ENCODE data around the gene YPEL2. TPM values are rescaled to one million over a fixed set of nuclear protein-coding genes. Genes with fewer than 3 reads are reported as not detected.

Gene YPEL2
- total RNA-seq, 1 experiment from 2014 or later: 1.1 TPM

DNA sequence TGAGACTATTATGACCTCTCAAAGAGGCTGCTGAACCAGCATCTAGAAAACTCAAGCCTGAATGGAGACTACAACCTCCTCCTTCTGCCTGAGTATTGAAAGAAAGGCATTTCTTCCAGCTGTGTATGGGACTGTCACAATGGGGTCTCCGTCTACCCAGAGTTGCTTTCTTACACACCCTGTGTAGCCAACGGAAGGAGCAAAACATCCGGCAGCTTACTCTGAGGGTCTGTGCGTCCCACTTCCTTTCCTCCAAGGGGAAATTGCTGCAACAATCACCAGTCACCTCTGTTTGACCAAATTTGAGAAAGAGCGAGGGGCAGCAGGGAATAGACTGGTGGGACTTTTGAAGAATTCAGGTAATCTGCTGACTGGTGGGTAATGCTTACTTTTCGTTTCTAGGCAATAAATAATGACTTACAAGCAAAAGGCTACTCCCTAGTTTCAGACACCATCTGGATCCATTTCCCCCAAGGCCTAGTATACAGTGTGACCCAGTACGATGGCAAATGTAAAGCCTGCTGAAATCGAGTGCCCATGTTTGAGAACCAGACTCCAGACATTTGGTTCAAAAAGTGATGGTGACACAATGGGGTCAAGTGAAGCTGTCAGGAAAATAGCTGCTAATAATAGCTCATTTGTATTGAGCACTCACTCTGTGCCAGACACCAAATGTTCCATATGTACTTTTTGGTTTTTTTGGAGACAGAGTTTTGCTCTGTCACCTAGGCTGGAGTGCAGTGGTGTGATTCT is 81.7 kb downstream of the YPEL2 start:
- no peak overlapping the region for H3K4me3 ChIP-seq (ENCODE audit: low read depth in 2 of 2, low read length in 2 of 2)
- POLR2A ChIA-PET: no interaction called here
- DNase-seq (ENCODE audit: low read depth, low spot score) (no peak), ATAC-seq (no peak)
- in situ Hi-C loops (cut with HindIII; ENCODE audit: low pct_unique_long_range_greater_than_20kb, low sequenced_read_pairs): no loop called here
- no peaks in the 10 kb centered on the region for H3K4me1 ChIP-seq (ENCODE audit: control insufficient read depth, insufficient read depth, low read length)
- H3K27ac ChIP-seq (ENCODE audit: low read length): no peak overlapping the region
- CTCF ChIA-PET: interaction anchor here (0.6 kb wide), 1 partner anchor 454 kb away, joined by 4 read pairs; no protein-coding TSS in a partner anchor
- H3K36me3 ChIP-seq (ENCODE audit: control insufficient read depth, insufficient read depth, low read length): no peaks in the 10 kb centered on the region
- no peaks in the 10 kb centered on the region for H3K27me3 ChIP-seq (ENCODE audit: control insufficient read depth, insufficient read depth, low read length)
- TF ChIP-seq TCF7L2 (IDR thresholded peaks at IDR 0.05; ENCODE audit: low read depth, low read length): no peak
- TF ChIP-seq, protein P1, sequence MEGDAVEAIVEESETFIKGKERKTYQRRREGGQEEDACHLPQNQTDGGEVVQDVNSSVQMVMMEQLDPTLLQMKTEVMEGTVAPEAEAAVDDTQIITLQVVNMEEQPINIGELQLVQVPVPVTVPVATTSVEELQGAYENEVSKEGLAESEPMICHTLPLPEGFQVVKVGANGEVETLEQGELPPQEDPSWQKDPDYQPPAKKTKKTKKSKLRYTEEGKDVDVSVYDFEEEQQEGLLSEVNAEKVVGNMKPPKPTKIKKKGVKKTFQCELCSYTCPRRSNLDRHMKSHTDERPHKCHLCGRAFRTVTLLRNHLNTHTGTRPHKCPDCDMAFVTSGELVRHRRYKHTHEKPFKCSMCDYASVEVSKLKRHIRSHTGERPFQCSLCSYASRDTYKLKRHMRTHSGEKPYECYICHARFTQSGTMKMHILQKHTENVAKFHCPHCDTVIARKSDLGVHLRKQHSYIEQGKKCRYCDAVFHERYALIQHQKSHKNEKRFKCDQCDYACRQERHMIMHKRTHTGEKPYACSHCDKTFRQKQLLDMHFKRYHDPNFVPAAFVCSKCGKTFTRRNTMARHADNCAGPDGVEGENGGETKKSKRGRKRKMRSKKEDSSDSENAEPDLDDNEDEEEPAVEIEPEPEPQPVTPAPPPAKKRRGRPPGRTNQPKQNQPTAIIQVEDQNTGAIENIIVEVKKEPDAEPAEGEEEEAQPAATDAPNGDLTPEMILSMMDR (IDR thresholded peaks at IDR 0.05): no peak
- no peak for TF ChIP-seq POLR2AphosphoS5 (IDR thresholded peaks at IDR 0.05; ENCODE audit: low read depth, low read length)
- no peak for TF ChIP-seq SIN3A (IDR thresholded peaks at IDR 0.05; ENCODE audit: borderline replicate concordance, insufficient read depth, low read depth, low read length)
- TF ChIP-seq, protein P2, sequence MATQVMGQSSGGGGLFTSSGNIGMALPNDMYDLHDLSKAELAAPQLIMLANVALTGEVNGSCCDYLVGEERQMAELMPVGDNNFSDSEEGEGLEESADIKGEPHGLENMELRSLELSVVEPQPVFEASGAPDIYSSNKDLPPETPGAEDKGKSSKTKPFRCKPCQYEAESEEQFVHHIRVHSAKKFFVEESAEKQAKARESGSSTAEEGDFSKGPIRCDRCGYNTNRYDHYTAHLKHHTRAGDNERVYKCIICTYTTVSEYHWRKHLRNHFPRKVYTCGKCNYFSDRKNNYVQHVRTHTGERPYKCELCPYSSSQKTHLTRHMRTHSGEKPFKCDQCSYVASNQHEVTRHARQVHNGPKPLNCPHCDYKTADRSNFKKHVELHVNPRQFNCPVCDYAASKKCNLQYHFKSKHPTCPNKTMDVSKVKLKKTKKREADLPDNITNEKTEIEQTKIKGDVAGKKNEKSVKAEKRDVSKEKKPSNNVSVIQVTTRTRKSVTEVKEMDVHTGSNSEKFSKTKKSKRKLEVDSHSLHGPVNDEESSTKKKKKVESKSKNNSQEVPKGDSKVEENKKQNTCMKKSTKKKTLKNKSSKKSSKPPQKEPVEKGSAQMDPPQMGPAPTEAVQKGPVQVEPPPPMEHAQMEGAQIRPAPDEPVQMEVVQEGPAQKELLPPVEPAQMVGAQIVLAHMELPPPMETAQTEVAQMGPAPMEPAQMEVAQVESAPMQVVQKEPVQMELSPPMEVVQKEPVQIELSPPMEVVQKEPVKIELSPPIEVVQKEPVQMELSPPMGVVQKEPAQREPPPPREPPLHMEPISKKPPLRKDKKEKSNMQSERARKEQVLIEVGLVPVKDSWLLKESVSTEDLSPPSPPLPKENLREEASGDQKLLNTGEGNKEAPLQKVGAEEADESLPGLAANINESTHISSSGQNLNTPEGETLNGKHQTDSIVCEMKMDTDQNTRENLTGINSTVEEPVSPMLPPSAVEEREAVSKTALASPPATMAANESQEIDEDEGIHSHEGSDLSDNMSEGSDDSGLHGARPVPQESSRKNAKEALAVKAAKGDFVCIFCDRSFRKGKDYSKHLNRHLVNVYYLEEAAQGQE (IDR thresholded peaks at IDR 0.05; ENCODE audit: insufficient read depth in 1 of 2, low read depth in 2 of 2, low read length in 1 of 2): no peak
- intact Hi-C loops (cut with micrococcal nuclease; ENCODE audit: unreplicated experiment): no loop called here
- no TSS peak for BruUV-seq (replicated peaks)
- no peaks in the 10 kb centered on the region; the same call in 1 of the 2 replicates for H3K9me3 ChIP-seq (ENCODE audit: control insufficient read depth, insufficient read depth, low read depth, low read length)

DNA sequence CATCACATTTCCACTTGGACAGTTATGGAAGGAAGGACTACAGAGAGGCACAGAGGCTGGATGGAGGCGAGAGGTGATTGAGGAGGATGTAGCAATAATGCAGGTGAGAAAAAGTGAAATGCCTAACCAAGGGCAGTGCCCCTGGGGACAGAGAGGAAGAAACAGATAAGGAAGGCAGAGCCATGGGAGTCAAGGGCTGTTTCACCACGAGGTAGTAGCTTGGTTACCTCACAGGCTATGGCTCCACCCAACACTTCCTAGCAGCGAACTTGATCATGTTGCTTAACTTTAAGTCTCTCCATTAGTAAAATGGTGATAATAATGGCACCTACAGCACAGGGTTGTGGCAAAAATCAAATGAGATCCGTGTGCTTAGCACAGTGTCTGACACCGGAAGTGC is 83.9 kb downstream of the YPEL2 start:
- no TSS peak for BruUV-seq (replicated peaks)
- ATAC-seq (no peak), DNase-seq (ENCODE audit: low read depth, low spot score) (no peak)
- intact Hi-C loops (cut with micrococcal nuclease; ENCODE audit: unreplicated experiment): no loop called here
- ChIA-PET CTCF (interaction anchor here (0.6 kb wide), 1 partner anchor 107 kb away, joined by 6 read pairs; no protein-coding TSS in a partner anchor), POLR2A (no interaction called here)
- H3K4me3 ChIP-seq (ENCODE audit: low read depth in 2 of 2, low read length in 2 of 2): no peak overlapping the region
- TF ChIP-seq TCF7L2 (IDR thresholded peaks at IDR 0.05; ENCODE audit: low read depth, low read length) (no peak), SIN3A (IDR thresholded peaks at IDR 0.05; ENCODE audit: borderline replicate concordance, insufficient read depth, low read depth, low read length) (no peak)
- no peaks in the 10 kb centered on the region for H3K4me1 ChIP-seq (ENCODE audit: control insufficient read depth, insufficient read depth, low read length)
- no peaks in the 10 kb centered on the region for H3K36me3 ChIP-seq (ENCODE audit: control insufficient read depth, insufficient read depth, low read length)
- H3K27ac ChIP-seq (ENCODE audit: low read length): no peak overlapping the region
- no peaks in the 10 kb centered on the region for H3K9me3 ChIP-seq (ENCODE audit: control insufficient read depth, insufficient read depth, low read depth, low read length)
- in situ Hi-C loops (cut with HindIII; ENCODE audit: low pct_unique_long_range_greater_than_20kb, low sequenced_read_pairs): no loop called here
- H3K27me3 ChIP-seq (ENCODE audit: control insufficient read depth, insufficient read depth, low read length): no peaks in the 10 kb centered on the region

DNA sequence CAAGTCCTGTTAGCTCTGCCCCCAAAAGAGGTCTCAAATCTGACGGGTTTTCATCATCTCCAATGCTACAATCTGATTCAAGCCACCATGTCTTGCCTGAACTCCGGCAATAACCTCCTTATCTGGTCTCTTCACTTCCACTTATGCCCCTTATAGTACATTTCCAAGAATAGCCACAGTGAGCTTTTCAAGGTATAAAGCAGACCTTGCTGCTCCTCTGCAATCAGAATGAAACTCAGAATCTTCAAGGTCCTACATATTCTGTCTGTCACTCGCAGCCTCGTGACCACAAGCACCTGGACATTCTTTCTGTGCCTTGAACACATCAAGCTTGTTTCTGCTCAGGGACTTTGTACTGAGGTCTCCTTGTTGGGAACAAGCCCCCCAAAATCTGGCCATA is 84.7 kb downstream of the YPEL2 start:
- Histone ChIP-seq H3K27ac (ENCODE audit: low read length) (no peak overlapping the region), H3K4me1 (ENCODE audit: control insufficient read depth, insufficient read depth, low read length) (no peaks in the 10 kb centered on the region), H3K4me3 (ENCODE audit: low read depth in 2 of 2, low read length in 2 of 2) (no peak overlapping the region), H3K27me3 (ENCODE audit: control insufficient read depth, insufficient read depth, low read length) (no peaks in the 10 kb centered on the region), H3K9me3 (ENCODE audit: control insufficient read depth, insufficient read depth, low read depth, low read length) (no peaks in the 10 kb centered on the region), H3K36me3 (ENCODE audit: control insufficient read depth, insufficient read depth, low read length) (no peaks in the 10 kb centered on the region)
- no TSS peak for BruUV-seq (replicated peaks)
- in situ Hi-C loops (cut with HindIII; ENCODE audit: low pct_unique_long_range_greater_than_20kb, low sequenced_read_pairs): no loop called here
- no peak for DNase-seq (ENCODE audit: low read depth, low spot score)
- POLR2A ChIA-PET: no interaction called here
- TF ChIP-seq TCF7L2 (IDR thresholded peaks at IDR 0.05; ENCODE audit: low read depth, low read length): no peak
- TF ChIP-seq, protein P1 (IDR thresholded peaks at IDR 0.05): no peak
- TF ChIP-seq, protein P2 (IDR thresholded peaks at IDR 0.05; ENCODE audit: insufficient read depth in 1 of 2, low read depth in 2 of 2, low read length in 1 of 2): no peak
- TF ChIP-seq POLR2AphosphoS5 (IDR thresholded peaks at IDR 0.05; ENCODE audit: low read depth, low read length): no peak
- ATAC-seq: no peak
- intact Hi-C loops (cut with micrococcal nuclease; ENCODE audit: unreplicated experiment): no loop called here
- CTCF ChIA-PET: interaction anchor here (0.6 kb wide), 1 partner anchor 108 kb away, joined by 6 read pairs; no protein-coding TSS in a partner anchor

All from Panc1 (cell line).